Stimulated activated CD4-positive, alpha-beta T cell treated with anti-CD3 and anti-CD28 coated beads, Interleukin-12 subunit alpha, Interleukin-12 subunit beta, amount 100 ng/mL, for 48 hours (primary cell): ENCODE results near the gene CPT1A.

Experiments
- DNase-seq, 3 donors: peaks; one replicate each; pipeline ENCODE4 v3.0.0-alpha.2; 2020; ENCODE audit warnings: low read depth in 2 of 3, low spot score in 1 of 3

The CPT1A gene

DNA sequence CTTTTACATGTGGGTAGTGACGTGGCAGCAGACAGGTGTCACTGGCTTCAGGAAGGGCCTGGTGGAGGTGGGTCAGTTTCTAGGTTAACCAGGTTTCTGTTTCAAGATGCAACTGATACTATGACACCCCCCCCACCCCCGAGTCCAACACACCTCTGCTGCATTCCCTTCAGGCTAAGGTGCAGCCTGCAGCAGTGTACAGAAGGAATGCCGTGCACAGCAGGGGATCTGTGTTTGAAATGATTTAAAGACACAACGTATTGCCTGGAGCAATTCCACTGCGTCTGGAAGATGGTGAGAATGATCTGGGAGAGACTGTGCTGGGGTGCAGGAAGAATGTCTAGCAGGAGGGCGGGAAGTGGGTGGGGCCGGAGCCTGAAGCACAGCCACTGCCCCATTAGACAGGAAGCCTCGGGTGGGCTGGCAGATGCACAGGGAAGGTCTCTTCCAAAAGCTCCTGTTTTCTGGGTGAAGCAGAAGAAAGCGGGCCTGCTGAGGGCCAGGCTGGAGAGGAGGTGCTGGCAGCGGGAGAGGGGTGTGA, 78.5 kb downstream of the CPT1A start:
- DNase-seq, result no peak

DNA sequence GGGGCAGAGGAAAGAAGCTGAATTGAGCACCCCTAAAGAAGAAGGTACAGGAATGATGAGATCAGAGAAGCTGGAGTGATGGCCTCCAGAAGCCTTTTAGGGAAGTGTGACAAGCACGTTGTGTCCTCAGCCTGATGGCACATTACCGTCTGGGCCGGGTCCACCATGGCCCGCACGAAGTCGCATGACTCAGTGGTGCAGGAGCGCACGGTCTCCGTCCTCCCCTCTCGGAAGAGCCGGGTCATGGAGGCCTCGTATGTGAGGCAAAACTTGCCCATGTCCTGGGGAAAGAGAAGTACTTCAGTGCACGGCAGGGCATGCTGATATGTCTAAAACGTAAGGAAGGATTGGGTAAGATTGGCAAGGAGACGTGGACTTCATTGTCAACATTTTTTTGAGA, 79.2 kb downstream of the CPT1A start:
- DNase-seq, result no peak

DNA sequence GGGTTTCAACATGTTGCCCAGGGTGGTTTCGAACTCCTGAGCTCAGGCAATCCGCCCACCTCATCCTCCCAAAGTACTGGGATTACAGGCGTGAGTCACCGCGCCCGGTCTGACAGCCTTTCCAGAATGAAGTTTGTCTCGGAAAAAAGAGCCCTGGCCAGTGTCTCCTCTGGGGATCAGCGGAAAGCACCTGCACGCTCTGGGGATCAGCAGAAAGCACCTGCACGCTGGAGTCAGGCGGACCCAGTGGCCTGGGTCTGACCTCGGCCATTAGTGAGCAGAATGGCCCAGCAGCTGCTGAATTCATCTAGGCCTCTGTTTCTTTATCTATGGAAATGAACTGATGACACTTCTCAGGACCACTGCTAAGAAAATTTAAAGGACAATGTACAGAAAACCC, 79.9 kb downstream of the CPT1A start:
- DNase-seq, result no peak

GRCh38 chr11:68759991-68760390, 81.7 kb downstream of the CPT1A start:
- no peak for DNase-seq

DNA sequence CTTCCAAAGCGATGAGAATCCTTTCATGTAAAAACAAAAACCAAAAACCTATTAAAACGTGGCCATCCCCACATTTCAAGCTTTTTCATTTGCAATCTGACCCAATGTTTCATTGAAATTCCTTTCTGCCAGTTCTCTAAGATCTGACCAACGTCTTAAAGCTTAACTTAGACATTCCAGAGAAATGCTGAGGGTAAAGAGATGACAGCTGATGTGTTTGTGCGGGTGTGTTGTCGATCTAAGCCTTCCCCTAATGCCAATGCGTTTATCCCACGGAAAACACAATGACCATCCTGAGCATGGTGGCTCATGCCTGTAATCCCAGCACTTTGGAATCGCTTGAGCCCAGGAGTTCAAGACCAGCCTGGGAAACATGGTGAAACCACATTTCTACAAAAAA, 84.0 kb downstream of the CPT1A start:
- DNase-seq, result no peak

GRCh38 chr11:68756171-68756766, 85.4 kb downstream of the CPT1A start:
- DNase-seq, result no peak

GRCh38 chr11:68753300-68753699, 88.4 kb downstream of the CPT1A start:
- DNase-seq, result no peak

DNA sequence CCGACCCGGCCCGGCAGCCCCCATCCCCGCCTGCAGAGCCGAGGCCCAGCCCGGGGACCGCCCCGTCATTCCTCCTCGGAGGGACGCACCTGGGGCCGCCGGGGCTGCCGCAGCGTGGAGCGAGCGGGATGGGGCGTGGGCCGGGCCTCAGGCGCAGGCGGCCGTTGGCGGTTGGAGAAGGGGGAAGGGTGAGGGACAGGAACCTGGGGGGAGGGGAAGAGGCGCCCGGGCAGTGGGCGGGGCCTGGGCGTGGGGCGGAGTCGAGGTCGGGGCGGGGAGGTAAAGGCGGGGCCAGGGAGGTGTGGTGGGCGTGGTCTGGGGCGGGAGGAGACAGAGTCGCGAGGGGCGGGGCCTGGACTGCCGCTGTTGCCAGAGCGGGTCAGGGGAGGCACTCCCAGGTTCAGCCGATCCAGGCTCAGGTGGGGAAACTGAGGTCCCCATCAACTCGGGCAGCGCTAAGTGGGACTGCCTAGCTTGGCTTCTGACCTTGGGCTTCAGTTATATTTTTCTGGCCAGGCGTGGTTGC, 90.3 kb downstream of the CPT1A start, which contains the start of gene TESMIN:
TSS of gene TESMIN (minus strand) at position 190 of the 526 bp plus-strand sequence. CDS start 860 bp downstream, outside the sequence.
- peak; percentile 88 to 97 (median 93) for DNase-seq

DNA sequence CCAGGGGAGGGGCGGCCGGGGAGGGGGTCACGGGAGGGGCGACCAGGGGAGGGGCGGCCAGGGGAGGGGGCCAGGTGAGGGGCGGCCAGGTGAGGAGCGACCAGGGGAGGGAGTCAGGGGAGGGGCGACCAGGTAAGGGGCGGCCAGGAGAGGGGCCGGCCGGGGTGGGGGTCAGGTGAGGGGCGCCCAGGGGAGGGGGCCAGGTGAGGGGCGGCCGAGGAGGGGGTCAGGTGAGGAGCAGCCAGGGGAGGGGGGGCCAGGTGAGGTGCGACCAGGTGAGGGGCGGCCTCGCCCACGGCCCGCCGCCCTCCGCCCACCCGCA, 90.8 kb downstream of the CPT1A start:
- no peak for DNase-seq

GRCh38 chr11:68750195-68751003, 91.3 kb downstream of the CPT1A start:
- DNase-seq, result no peak

- no peak for DNase-seq
Measured at GRCh38 chr11:68749229-68750123, 92.2 kb downstream of the CPT1A start.

DNA sequence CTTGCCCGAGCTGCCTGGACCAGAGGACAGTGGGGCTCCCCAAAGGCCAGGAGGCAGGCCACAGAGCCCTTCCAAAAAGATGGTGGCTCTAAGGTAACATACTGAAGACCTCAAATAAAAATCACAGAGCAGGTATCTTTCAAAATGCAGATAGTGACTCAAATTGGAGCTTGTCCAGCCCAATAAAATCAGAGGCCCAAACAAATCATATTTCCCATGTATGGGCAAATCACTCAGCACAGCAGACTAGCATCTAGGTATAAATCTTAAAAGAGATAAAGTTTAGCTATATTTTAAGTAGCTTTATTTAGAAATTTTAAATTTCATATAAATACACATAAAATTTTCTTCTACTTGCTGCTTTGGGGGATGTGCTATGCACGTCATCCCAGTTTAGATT, 93.7 kb downstream of the CPT1A start:
- DNase-seq, result no peak

DNA sequence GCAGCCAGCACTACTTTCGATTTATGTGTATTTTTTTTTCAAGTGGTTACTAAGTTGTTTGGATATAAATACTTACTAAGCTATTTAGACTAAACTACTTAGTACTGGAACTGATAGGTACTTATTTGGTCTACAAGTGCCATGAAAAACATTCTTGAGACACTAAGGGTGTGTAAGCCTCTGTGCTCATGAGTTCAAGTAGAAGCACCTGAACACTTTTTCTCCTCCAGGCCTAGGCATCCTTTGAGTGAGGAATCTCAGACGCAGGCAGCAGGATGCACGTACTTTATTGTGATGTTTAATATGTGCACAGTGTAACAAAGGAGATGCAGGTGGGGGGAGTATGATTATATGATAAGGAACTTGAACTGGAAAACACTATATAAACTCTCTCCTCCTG, 98.2 kb downstream of the CPT1A start:
- DNase-seq, result no peak

GRCh38 chr11:68741463-68741862, 100.3 kb downstream of the CPT1A start:
- no peak for DNase-seq

DNA sequence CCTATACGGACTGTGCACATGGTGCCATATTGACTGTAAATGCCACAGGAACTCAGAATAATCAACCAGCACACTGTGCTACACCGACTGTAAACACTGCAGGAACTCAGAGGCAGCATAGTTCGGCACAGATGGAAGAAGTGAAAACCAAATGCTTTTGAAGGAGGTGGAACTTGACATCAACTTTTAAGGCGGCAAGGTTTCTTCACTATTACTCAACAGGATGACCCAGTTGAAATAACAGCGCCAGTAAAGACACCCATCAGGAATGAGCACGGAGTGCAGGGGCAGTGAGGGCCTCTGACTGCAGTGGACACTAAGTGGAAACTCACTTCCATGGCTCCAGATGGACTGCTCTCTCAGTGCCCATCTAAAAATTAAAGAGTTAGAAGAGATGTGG, 106.1 kb downstream of the CPT1A start:
- DNase-seq, result no peak

GRCh38 chr11:68735125-68735524, 106.6 kb downstream of the CPT1A start:
- DNase-seq, result no peak

DNA sequence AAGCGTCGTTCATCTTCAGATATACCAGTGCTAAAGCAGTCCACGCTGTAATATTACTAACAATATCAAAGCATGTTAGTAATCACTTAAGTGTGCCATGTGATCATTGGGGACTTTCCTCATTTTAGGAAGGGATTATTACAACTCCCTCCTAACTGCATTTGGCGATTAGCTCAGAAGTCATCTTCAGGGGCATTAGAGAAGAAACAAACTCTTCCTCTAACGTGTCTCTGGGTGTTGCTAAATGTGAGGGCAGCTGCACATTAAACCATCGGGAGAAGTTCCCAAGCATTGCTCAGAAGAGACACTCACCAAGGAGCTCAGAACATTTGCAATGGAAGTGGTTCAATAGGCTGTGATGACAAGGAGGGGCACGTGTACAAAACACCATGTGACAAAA, 107.6 kb downstream of the CPT1A start:
- no peak for DNase-seq

DNA sequence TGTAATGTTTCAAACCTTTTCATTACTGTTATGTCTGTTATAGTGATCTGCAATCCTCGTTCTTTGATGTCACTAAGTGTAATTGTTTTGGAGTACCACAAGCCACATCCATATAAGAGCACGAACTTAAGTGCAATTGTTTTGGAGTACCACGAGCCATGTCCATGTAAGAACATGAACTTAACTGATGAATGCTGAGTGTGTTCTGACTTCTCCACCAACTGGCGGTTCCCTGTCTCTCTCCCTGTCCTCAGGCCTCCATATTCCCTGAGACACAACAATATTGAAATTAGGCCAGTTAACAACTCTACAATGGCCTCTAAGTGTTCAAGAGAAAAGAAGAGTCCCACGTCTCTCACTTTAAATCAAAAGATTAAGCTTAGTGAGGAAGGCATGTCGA, 113.9 kb downstream of the CPT1A start:
- no peak for DNase-seq

- no peak for DNase-seq
Measured at GRCh38 chr11:68724293-68724692, 117.4 kb downstream of the CPT1A start.

DNA sequence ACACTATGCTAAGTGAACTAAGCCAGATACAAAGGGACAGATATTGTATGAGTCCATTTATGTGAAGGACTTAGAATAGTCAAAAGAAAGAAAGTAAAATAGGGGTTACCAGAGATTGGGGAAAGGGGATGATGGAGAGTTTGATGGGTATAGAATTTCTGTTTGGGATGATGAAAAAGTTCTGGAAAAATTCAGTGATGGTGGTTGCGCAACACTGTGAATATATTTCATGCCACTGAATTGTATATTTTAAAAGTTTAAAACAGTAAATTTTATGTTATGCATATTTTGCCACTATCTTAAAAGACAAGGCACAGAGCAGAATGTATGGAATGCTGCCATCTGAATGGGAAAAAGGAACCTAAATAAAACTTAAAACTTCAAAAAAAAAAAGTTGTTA, 119.6 kb downstream of the CPT1A start:
- DNase-seq, result no peak

- DNase-seq, result no peak
Measured at GRCh38 chr11:68721075-68721474, 120.6 kb downstream of the CPT1A start.
